H1 (cell line): ENCODE measurements around the gene CNDP2. TPM values are rescaled to one million over a fixed set of nuclear protein-coding genes. Genes with fewer than 3 reads are reported as not detected.

Experiments used
- CBX8 ChIP-seq: fragments of 300-800, 300-1000 bp; sonication (generic); IDR thresholded peaks from 2 replicates; pipeline ENCODE4 v1.7.1; 2016; ENCODE audit warnings: low read depth, low read length, borderline replicate concordance
- MAFK ChIP-seq: IDR thresholded peaks from 2 replicates; pipeline ENCODE4 v1.6.1; 2012; ENCODE audit warnings: low read depth, mild to moderate bottlenecking, improper control_type of control experiment, low read length
- NRF1 ChIP-seq: IDR thresholded peaks from 2 replicates; pipeline ENCODE4 v1.6.1; 2011; ENCODE audit warnings: mild to moderate bottlenecking, low read depth, low read length, improper control_type of control experiment
- POU5F1 ChIP-seq: IDR thresholded peaks from 2 replicates; pipeline ENCODE4 v1.6.1; 2011; ENCODE audit warnings: low read depth, mild to moderate bottlenecking, low read length, moderate library complexity
- RNF2 ChIP-seq: fragments of 200-900, 300-1000 bp; sonication (generic); IDR thresholded peaks from 2 replicates; pipeline ENCODE4 v1.7.1; 2016; ENCODE audit warnings: borderline replicate concordance, low read depth, mild to moderate bottlenecking, antibody characterized with exemption, low read length; ENCODE audit not compliant: poor library complexity, severe bottlenecking; ENCODE audit errors: missing control alignments
- SIN3A ChIP-seq, 2 experiments: IDR thresholded peaks in 1 of 2; conservative IDR thresholded peaks in 1 of 2; 2 replicates each; pipeline ENCODE4 v1.6.1; 2011 to 2012; ENCODE audit warnings: low read length in 2 of 2, improper control_type of control experiment in 1 of 2, low read depth in 1 of 2, mild to moderate bottlenecking in 1 of 2
- TBP ChIP-seq: IDR thresholded peaks from 2 replicates; pipeline ENCODE4 v1.6.1; 2011; ENCODE audit warnings: low read depth, low read length, improper control_type of control experiment
- YY1 ChIP-seq: IDR thresholded peaks from 2 replicates; pipeline ENCODE4 v1.6.1; 2011; ENCODE audit warnings: low read depth, mild to moderate bottlenecking, low read length
- polyA plus RNA-seq, 7 experiments: library from polyadenylated mRNA; depleted of rRNA in 3 of 7; stranded (reverse) in 5 of 7; unstranded in 2 of 7; fragments of >200 nt in 5 of 7; fragments of 200-250 nt in 2 of 7; gene quantifications; 1 replicate in 5 of 7; 2 replicates in 1 of 7; 4 replicates in 1 of 7; pipeline versions ENCODE4 v1.2.1 to v1.2.3, GENCODE V29; 2011 to 2013; ENCODE audit warnings: missing spikeins in 2 of 7, mixed read lengths in 2 of 7
- total RNA-seq: library from RNA; stranded (reverse); fragmentation: NEBNext Ultra II Directional; extraction: Animal tissue kit (Norgen Biotek cat#: 25700); gene quantifications from 2 replicates; pipeline ENCODE4 v1.2.1, GENCODE V29; 2021
- TF ChIP-seq, protein P1 (sequence below): fragments of 300-600 bp; sonication (generic); IDR thresholded peaks from 2 replicates; pipeline ENCODE4 v1.7.1; 2012; ENCODE audit warnings: low read length, moderate library complexity, mild to moderate bottlenecking, inconsistent platforms; ENCODE audit not compliant: insufficient replicate concordance
- TF ChIP-seq, protein P2 (sequence below): IDR thresholded peaks from 2 replicates; pipeline ENCODE4 v1.6.1; 2011; ENCODE audit warnings: low read depth, mild to moderate bottlenecking, low read length; ENCODE audit not compliant: insufficient read depth

CNDP2 gene
- total and polyA plus RNA-seq, 2 of the 8 experiments (the other 6 are each of a cell fraction or from before 2014, with no cell fraction given): 71.8 to 243 TPM

DNA sequence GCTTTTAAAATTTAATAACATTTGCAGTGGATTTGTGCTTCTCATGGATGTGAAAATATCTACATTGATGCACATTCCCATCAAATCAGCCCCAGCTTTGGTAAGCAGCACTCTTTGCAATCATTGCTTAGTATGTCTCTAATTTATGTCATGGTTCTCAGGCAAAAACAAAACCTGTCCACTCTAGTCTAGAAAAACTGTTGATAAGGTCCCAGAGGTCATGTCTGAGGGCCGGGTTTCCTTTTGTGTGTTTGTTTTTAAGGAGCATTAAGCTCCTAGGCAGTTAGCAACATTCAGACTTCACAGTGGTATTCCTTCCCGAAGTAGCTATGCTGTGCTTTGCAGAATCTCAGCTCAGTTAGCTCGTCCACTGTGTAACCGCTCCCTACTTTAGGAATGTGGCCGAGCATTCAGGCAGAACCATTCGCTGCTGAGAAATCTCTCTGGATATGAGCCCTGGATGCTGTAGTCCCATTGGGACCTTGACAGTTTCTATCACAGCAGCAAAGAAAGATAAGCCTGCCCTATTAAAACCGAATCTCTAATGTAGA lies 43.1 kb upstream of the CNDP2 start (continued):
- TF ChIP-seq, protein P1, sequence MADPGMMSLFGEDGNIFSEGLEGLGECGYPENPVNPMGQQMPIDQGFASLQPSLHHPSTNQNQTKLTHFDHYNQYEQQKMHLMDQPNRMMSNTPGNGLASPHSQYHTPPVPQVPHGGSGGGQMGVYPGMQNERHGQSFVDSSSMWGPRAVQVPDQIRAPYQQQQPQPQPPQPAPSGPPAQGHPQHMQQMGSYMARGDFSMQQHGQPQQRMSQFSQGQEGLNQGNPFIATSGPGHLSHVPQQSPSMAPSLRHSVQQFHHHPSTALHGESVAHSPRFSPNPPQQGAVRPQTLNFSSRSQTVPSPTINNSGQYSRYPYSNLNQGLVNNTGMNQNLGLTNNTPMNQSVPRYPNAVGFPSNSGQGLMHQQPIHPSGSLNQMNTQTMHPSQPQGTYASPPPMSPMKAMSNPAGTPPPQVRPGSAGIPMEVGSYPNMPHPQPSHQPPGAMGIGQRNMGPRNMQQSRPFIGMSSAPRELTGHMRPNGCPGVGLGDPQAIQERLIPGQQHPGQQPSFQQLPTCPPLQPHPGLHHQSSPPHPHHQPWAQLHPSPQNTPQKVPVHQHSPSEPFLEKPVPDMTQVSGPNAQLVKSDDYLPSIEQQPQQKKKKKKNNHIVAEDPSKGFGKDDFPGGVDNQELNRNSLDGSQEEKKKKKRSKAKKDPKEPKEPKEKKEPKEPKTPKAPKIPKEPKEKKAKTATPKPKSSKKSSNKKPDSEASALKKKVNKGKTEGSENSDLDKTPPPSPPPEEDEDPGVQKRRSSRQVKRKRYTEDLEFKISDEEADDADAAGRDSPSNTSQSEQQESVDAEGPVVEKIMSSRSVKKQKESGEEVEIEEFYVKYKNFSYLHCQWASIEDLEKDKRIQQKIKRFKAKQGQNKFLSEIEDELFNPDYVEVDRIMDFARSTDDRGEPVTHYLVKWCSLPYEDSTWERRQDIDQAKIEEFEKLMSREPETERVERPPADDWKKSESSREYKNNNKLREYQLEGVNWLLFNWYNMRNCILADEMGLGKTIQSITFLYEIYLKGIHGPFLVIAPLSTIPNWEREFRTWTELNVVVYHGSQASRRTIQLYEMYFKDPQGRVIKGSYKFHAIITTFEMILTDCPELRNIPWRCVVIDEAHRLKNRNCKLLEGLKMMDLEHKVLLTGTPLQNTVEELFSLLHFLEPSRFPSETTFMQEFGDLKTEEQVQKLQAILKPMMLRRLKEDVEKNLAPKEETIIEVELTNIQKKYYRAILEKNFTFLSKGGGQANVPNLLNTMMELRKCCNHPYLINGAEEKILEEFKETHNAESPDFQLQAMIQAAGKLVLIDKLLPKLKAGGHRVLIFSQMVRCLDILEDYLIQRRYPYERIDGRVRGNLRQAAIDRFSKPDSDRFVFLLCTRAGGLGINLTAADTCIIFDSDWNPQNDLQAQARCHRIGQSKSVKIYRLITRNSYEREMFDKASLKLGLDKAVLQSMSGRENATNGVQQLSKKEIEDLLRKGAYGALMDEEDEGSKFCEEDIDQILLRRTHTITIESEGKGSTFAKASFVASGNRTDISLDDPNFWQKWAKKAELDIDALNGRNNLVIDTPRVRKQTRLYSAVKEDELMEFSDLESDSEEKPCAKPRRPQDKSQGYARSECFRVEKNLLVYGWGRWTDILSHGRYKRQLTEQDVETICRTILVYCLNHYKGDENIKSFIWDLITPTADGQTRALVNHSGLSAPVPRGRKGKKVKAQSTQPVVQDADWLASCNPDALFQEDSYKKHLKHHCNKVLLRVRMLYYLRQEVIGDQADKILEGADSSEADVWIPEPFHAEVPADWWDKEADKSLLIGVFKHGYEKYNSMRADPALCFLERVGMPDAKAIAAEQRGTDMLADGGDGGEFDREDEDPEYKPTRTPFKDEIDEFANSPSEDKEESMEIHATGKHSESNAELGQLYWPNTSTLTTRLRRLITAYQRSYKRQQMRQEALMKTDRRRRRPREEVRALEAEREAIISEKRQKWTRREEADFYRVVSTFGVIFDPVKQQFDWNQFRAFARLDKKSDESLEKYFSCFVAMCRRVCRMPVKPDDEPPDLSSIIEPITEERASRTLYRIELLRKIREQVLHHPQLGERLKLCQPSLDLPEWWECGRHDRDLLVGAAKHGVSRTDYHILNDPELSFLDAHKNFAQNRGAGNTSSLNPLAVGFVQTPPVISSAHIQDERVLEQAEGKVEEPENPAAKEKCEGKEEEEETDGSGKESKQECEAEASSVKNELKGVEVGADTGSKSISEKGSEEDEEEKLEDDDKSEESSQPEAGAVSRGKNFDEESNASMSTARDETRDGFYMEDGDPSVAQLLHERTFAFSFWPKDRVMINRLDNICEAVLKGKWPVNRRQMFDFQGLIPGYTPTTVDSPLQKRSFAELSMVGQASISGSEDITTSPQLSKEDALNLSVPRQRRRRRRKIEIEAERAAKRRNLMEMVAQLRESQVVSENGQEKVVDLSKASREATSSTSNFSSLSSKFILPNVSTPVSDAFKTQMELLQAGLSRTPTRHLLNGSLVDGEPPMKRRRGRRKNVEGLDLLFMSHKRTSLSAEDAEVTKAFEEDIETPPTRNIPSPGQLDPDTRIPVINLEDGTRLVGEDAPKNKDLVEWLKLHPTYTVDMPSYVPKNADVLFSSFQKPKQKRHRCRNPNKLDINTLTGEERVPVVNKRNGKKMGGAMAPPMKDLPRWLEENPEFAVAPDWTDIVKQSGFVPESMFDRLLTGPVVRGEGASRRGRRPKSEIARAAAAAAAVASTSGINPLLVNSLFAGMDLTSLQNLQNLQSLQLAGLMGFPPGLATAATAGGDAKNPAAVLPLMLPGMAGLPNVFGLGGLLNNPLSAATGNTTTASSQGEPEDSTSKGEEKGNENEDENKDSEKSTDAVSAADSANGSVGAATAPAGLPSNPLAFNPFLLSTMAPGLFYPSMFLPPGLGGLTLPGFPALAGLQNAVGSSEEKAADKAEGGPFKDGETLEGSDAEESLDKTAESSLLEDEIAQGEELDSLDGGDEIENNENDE: no peak
- TF ChIP-seq POU5F1 (no peak), CBX8 (no peak), RNF2 (no peak), YY1 (no peak), SIN3A (conservative IDR thresholded peaks at IDR 0.05 in 1 of 2, IDR thresholded peaks at IDR 0.05 in 1 of 2; ENCODE audit: low read depth in 1 of 2, low read length in 2 of 2) (no peak), NRF1 (no peak), MAFK (no peak), TBP (no peak)
- TF ChIP-seq, protein P2, sequence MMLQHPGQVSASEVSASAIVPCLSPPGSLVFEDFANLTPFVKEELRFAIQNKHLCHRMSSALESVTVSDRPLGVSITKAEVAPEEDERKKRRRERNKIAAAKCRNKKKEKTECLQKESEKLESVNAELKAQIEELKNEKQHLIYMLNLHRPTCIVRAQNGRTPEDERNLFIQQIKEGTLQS: no peak
